K562 (cell line): ENCODE results near the gene SMG9. TPM values are rescaled to one million over a fixed set of nuclear protein-coding genes. Genes with fewer than 3 reads are reported as not detected.
A peak's percentile ranks its signal among the peaks of the same experiment; 100 is the strongest.

Source experiments
- ATAC-seq: fragments of 200-7000 bp; cut with Tn5 transposase; 3 replicates; pipeline ENCODE4 v1.9.1; 2020; ENCODE audit warnings: moderate library complexity
- BruUV-seq: library from RNA; stranded (reverse); fragments of 400-500 nt; replicated peaks from 2 replicates; lab custom pipeline; 2021; lab: Mats Ljungman, UMichigan
- CTCF ChIA-PET: fragments of 300-600 bp; formaldehyde crosslinking; extraction: SDS; loops from one replicate; lab custom pipeline; 2021; ENCODE audit warnings: low intra/inter-chr PET ratio; lab: Yijun Ruan, JAX
- POLR2A ChIA-PET: fragments of 300-600, 350-650 bp; sonication (Branson Sonifier 250); formaldehyde crosslinking; extraction: SDS; loops from one replicate; lab custom pipeline; 2021; ENCODE audit warnings: antibody characterized with exemption, inconsistent platforms; lab: Yijun Ruan, JAX
- DNase-seq, 4 experiments: peaks; one replicate each; pipeline versions ENCODE4 v3.0.0 to v3.0.0-alpha.2; 2011 to 2018; ENCODE audit warnings: low spot score in 3 of 4, mixed read lengths in 3 of 4; ENCODE audit errors: extremely low read depth in 1 of 4
- FAIRE-seq: peaks from 2 replicates; lab custom pipeline; 2011; peaks lifted over from hg19 to GRCh38; lab: Jason Lieb, UNC
- H2AFZ ChIP-seq: 2 replicates; pipeline ENCODE4 v1.6.0; 2011; ENCODE audit warnings: low read depth, low read length, control low read depth, inconsistent platforms
- H3K27ac ChIP-seq: fragments of 200-600 bp; 3 replicates; pipeline ENCODE4 v1.8.0; 2011; ENCODE audit warnings: low read depth, mild to moderate bottlenecking, control low read depth, inconsistent platforms, low read length, moderate library complexity, mixed read lengths; ENCODE audit errors: extremely low read depth
- H3K27me3 ChIP-seq, 2 experiments: fragments of 300-600 bp in 1 of 2; 2 replicates in 1 of 2; 3 replicates in 1 of 2; pipeline versions ENCODE4 v1.6.0 to v1.8.0; 2011; ENCODE audit warnings: inconsistent platforms in 2 of 2, low read length in 2 of 2, mild to moderate bottlenecking in 1 of 2, mixed read lengths in 1 of 2, moderate library complexity in 1 of 2; ENCODE audit not compliant: control insufficient read depth in 2 of 2, insufficient read depth in 2 of 2
- H3K36me3 ChIP-seq: fragments of 300-600 bp; 3 replicates; pipeline ENCODE4 v1.8.0; 2011; ENCODE audit warnings: mild to moderate bottlenecking, low read length, inconsistent platforms; ENCODE audit not compliant: control insufficient read depth, insufficient read depth
- H3K4me1 ChIP-seq, 2 experiments: fragments of 200-600 bp in 1 of 2; replicated peaks in 1 of 2; 2 replicates in 1 of 2; 3 replicates in 1 of 2; pipeline versions ENCODE4 v1.5.1 to v1.8.0; 2011; ENCODE audit warnings: inconsistent platforms in 2 of 2, low read length in 2 of 2, mild to moderate bottlenecking in 1 of 2, mixed read lengths in 1 of 2, moderate library complexity in 1 of 2; ENCODE audit not compliant: control insufficient read depth in 2 of 2, insufficient read depth in 2 of 2
- H3K4me2 ChIP-seq: 2 replicates; pipeline ENCODE4 v1.6.1; 2011; ENCODE audit warnings: low read length, control low read depth, inconsistent platforms, mixed read lengths; ENCODE audit not compliant: insufficient read depth
- H3K4me3 ChIP-seq: fragments of 200-600 bp; sonication (generic), shearing (Covaris generic); 2 replicates; pipeline ENCODE4 v1.5.1; 2016; ENCODE audit warnings: control low read depth, inconsistent platforms
- H3K79me2 ChIP-seq: fragments of 200-600 bp; 3 replicates; pipeline ENCODE4 v1.8.0; 2011; ENCODE audit warnings: low read length, inconsistent platforms; ENCODE audit not compliant: control insufficient read depth, insufficient read depth
- H3K9ac ChIP-seq, 2 experiments: 2 replicates each; pipeline versions ENCODE4 v1.6.0 to v1.6.1; 2011; ENCODE audit warnings: low read depth in 2 of 2, low read length in 2 of 2, control low read depth in 1 of 2, inconsistent platforms in 1 of 2, mild to moderate bottlenecking in 1 of 2, mixed read lengths in 1 of 2; ENCODE audit not compliant: insufficient read depth in 1 of 2
- H3K9me1 ChIP-seq: one replicate; pipeline ENCODE4 v1.6.0; 2011; ENCODE audit warnings: inconsistent platforms, mild to moderate bottlenecking, low read length, moderate library complexity; ENCODE audit not compliant: control insufficient read depth, insufficient read depth
- H3K9me3 ChIP-seq: replicated peaks from 2 replicates; pipeline ENCODE4 v1.5.1; 2011; ENCODE audit warnings: low read depth, low read length, inconsistent platforms; ENCODE audit not compliant: control insufficient read depth, insufficient read depth
- H4K20me1 ChIP-seq: replicated peaks from 2 replicates; pipeline ENCODE4 v1.6.1; 2011; ENCODE audit warnings: low read length, inconsistent platforms, mixed read lengths; ENCODE audit not compliant: control insufficient read depth, insufficient read depth
- C11orf30 ChIP-seq: fragments of 450-650 bp; IDR thresholded peaks from 2 replicates; pipeline ENCODE4 v1.6.1; 2016; ENCODE audit warnings: low read depth, mild to moderate bottlenecking
- CBFA2T3 ChIP-seq: fragments of 450-650 bp; IDR thresholded peaks from 2 replicates; pipeline ENCODE4 v1.6.1; 2017
- CBX3 ChIP-seq, 2 experiments: IDR thresholded peaks; 1 replicate in 1 of 2; 2 replicates in 1 of 2; pipeline ENCODE4 v1.6.1; 2012; ENCODE audit warnings: inconsistent platforms in 2 of 2, low read length in 2 of 2, borderline replicate concordance in 1 of 2, control low read depth in 1 of 2
- CEBPB ChIP-seq: fragments of 450-650 bp; IDR thresholded peaks from 2 replicates; pipeline ENCODE4 v1.6.1; 2016; ENCODE audit warnings: missing genetic modification characterization, missing compliant biosample characterization
- DPF2 ChIP-seq: fragments of 450-650 bp; IDR thresholded peaks from 2 replicates; pipeline ENCODE4 v1.6.1; 2016
- HDAC3 ChIP-seq: fragments of 450-650 bp; IDR thresholded peaks from 2 replicates; pipeline ENCODE4 v1.6.1; 2018; ENCODE audit warnings: borderline replicate concordance, mild to moderate bottlenecking, moderate library complexity; ENCODE audit not compliant: partially characterized antibody
- LARP7 ChIP-seq: fragments of 450-650 bp; IDR thresholded peaks from 2 replicates; pipeline ENCODE4 v1.6.1; 2016
- MAFG ChIP-seq: fragments of 450-650 bp; conservative IDR thresholded peaks from 2 replicates; pipeline ENCODE4 v1.6.1; 2016; ENCODE audit warnings: missing genetic modification characterization, missing compliant biosample characterization
- MYBL2 ChIP-seq, 2 experiments: fragments of 450-650 bp in 1 of 2; sonication (generic) in 1 of 2; formaldehyde crosslinking in 1 of 2; IDR thresholded peaks; 2 replicates each; pipeline versions ENCODE4 v1.6.1 to v1.8.1; 2017 to 2022; ENCODE audit warnings: borderline replicate concordance in 1 of 2, inconsistent platforms in 1 of 2, low read depth in 1 of 2, mild to moderate bottlenecking in 1 of 2, missing genetic modification reagents in 1 of 2, moderate library complexity in 1 of 2
- NCOA6 ChIP-seq: fragments of 450-650 bp; IDR thresholded peaks from 2 replicates; pipeline ENCODE4 v1.6.1; 2017; ENCODE audit warnings: mild to moderate bottlenecking
- NFE2 ChIP-seq: IDR thresholded peaks from 2 replicates; pipeline ENCODE4 v1.6.1; 2014; ENCODE audit warnings: antibody characterized with exemption, low read depth
- SRF ChIP-seq, 2 experiments: fragments of 250-450, 450-650 bp in 1 of 2; sonication (Bioruptor Pico) in 1 of 2; sonication (generic) in 1 of 2; formaldehyde crosslinking; IDR thresholded peaks; 2 replicates each; pipeline versions ENCODE4 v1.5.0 to v1.5.1; 2020 to 2022; ENCODE audit warnings: mild to moderate bottlenecking in 1 of 2, missing genetic modification reagents in 1 of 2
- STAT5B ChIP-seq: fragments of 250-450 bp; sonication (Bioruptor Pico); IDR thresholded peaks from 2 replicates; pipeline ENCODE4 v1.8.0; 2021; ENCODE audit warnings: mild to moderate bottlenecking, inconsistent platforms
- ZFP36 ChIP-seq: fragments of 150-350 bp; IDR thresholded peaks from 2 replicates; pipeline ENCODE4 v1.6.1; 2018; ENCODE audit warnings: low read length, low read depth; ENCODE audit not compliant: partially characterized antibody
- ZNF232 ChIP-seq: sonication (generic); formaldehyde crosslinking; IDR thresholded peaks from 2 replicates; pipeline ENCODE4 v1.8.0; 2022; ENCODE audit warnings: mild to moderate bottlenecking, missing genetic modification reagents
- ZNF280B ChIP-seq: fragments of 250-450 bp; sonication (Bioruptor Pico); IDR thresholded peaks from 2 replicates; pipeline ENCODE4 v1.5.1; 2021; ENCODE audit warnings: mild to moderate bottlenecking
- ZNF695 ChIP-seq: fragments of 450-650 bp; formaldehyde crosslinking; IDR thresholded peaks from 2 replicates; pipeline ENCODE4 v1.4.0; 2020; ENCODE audit warnings: mild to moderate bottlenecking, moderate library complexity
- WGBS: fragments of 100-300 bp; shearing (Covaris generic); methylation state at CpG from one replicate; pipeline ENCODE4 v1.1.6; 2016; ENCODE audit warnings: low coverage, mixed read lengths; ENCODE audit not compliant: insufficient coverage; ENCODE audit errors: missing lambda C conversion rate; 5-methylcytosine and 5-hydroxymethylcytosine counted together
- in situ Hi-C: fragments of 300-500 bp; cut with MboI; formaldehyde crosslinking; loops from 4 replicates; pipeline ENCODE4 v1.15.0; 2018; ENCODE audit warnings: inconsistent platforms, mixed read lengths
- intact Hi-C: fragments of 100-400 bp; cut with micrococcal nuclease; formaldehyde crosslinking; loops from 2 replicates; pipeline ENCODE4 v1.14.2; 2022
- polyA plus RNA-seq, 8 experiments: library from polyadenylated mRNA; depleted of rRNA in 4 of 8; stranded (reverse) in 5 of 8; unstranded in 3 of 8; fragments of >200 nt; fragmentation: Nextera tagmentation in 2 of 8; fragmentation: Illumina TruSeq in 1 of 8; extraction: Ambion mirVana in 2 of 8; extraction: Trizol in 1 of 8; gene quantifications; 2 replicates each; pipeline versions ENCODE4 v1.2.1 to v1.2.3, GENCODE V29; 2011 to 2014; ENCODE audit warnings: inconsistent platforms in 1 of 8, missing spikeins in 1 of 8
- total RNA-seq, 7 experiments: library from RNA; depleted of rRNA in 6 of 7; stranded (reverse); fragments of >200 nt in 6 of 7; fragmentation: Illumina TruSeq in 2 of 7; extraction: Trizol in 2 of 7; gene quantifications; 2 replicates each; pipeline versions ENCODE4 v1.2.1 to v1.2.3, GENCODE V29; 2011 to 2021; ENCODE audit warnings: low replicate concordance in 1 of 7
- TF ChIP-seq, protein P1 (sequence below): fragments of 200-800 bp; sonication (Bioruptor generic); IDR thresholded peaks from 2 replicates; pipeline ENCODE4 v1.6.1; 2017; ENCODE audit warnings: missing genetic modification characterization, missing compliant biosample characterization

SMG9 gene
- total and polyA plus RNA-seq, 9 of the 15 experiments (the other 6 are each of a cell fraction or from before 2014, with no cell fraction given): 1.7 to 79.7 (median 40.2) TPM

DNA sequence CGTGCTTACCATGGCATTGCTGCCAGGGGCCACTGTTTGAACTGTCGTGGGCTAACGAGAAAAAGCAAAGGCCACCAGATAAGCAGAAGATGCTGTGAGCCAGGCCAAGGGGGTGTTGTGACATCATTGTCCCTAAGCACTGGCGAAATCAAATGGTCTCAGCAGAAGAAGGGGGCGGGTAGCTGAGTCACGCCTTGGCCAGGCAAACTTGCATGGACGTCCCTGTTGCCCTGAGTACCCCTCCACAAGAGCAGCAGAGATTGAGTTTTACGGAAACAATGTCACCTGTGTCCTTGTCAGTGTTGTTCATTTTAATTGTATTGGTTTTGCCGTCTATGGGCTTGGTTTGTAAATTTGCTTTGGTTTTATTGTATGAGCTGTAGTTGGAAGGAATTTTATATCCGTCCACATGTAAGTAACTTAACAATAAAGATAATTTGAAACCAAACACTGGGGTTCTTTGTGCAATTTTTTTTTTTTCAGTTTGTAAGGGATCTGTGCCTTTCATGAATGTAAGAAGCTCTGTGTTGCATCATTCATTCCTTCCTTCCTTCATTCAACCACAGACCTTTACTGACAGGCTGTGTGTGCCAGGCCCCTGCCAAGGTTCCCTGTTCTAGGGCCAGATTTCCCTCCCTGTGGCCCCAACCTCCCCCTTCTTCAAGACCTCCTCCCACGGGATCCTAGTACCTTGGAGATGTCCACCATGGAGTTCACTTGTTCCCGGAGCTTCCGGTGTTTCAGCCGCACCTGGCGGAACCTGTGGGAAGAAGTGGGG is 13.7 kb upstream of the SMG9 start:
- Histone ChIP-seq H2AFZ (no peak overlapping the region), H3K9me1 (peaks cover 4% of the 10 kb centered on the region), H4K20me1 (no peaks in the 10 kb centered on the region), H3K9ac (peak overlapping the region in 1 of 2 experiments; percentile 29; a peak in 1 of 4 replicates), H3K9me3 (no peaks in the 10 kb centered on the region), H3K27me3 (no peaks in the 10 kb centered on the region), H3K4me1 (peaks cover 34 to 45% of the 10 kb centered on the region in 2 experiments), H3K4me3 (no peak overlapping the region), H3K79me2 (peaks cover 19% of the 10 kb centered on the region), H3K27ac (peak overlapping the region; percentile 21; the same call in 1 of the 3 replicates), H3K36me3 (peaks cover 65% of the 10 kb centered on the region), H3K4me2 (no peak overlapping the region; the same call in 1 of the 2 replicates)
- in situ Hi-C loops: no loop called here
- intact Hi-C loops: no loop called here
- no TSS peak for BruUV-seq
- ChIA-PET CTCF (interaction anchor here (0.6 kb wide), 1 partner anchor 17 kb away, joined by 3 read pairs; no protein-coding TSS in a partner anchor), POLR2A (interaction anchor here (0.7 to 6.3 kb wide), 6 partner anchors 9 to 175 kb away, joined by 3 to 50 read pairs (median 3); partner anchors contain the start of gene SMG9)
- FAIRE-seq (peak; percentile 90), ATAC-seq (no peak), DNase-seq (peak in 2 of 4 experiments; percentile 34 to 69)
- 49% methylated on average over 14 of the region's 15 CpGs for WGBS
- TF ChIP-seq ZNF280B (CRISPR knock-in tag): no peak
- no peak for TF ChIP-seq NCOA6
- peak; percentile 58 for TF ChIP-seq CBFA2T3
- TF ChIP-seq DPF2: peak; percentile 50; the same call in 1 of the 2 replicates
- no peak for TF ChIP-seq LARP7
- TF ChIP-seq, protein P1, sequence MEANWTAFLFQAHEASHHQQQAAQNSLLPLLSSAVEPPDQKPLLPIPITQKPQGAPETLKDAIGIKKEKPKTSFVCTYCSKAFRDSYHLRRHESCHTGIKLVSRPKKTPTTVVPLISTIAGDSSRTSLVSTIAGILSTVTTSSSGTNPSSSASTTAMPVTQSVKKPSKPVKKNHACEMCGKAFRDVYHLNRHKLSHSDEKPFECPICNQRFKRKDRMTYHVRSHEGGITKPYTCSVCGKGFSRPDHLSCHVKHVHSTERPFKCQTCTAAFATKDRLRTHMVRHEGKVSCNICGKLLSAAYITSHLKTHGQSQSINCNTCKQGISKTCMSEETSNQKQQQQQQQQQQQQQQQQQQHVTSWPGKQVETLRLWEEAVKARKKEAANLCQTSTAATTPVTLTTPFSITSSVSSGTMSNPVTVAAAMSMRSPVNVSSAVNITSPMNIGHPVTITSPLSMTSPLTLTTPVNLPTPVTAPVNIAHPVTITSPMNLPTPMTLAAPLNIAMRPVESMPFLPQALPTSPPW: peak; percentile 22; the same call in 1 of the 2 replicates
- TF ChIP-seq ZNF232 (CRISPR knock-in tag): no peak
- peak; percentile 24; the same call in 1 of the 2 replicates for TF ChIP-seq C11orf30
- no peak for TF ChIP-seq ZFP36
- TF ChIP-seq NFE2: peak; percentile 70
- no peak for TF ChIP-seq ZNF695 (CRISPR knock-in tag)
- no peak for TF ChIP-seq MYBL2 (IDR thresholded peaks at IDR 0.05; ENCODE audit: low read depth)
- TF ChIP-seq MYBL2 (CRISPR knock-in tag; IDR thresholded peaks at IDR 0.05; ENCODE audit: borderline replicate concordance): no peak
- TF ChIP-seq STAT5B (CRISPR knock-in tag): no peak
- peak; percentile 44 for TF ChIP-seq MAFG (tag)
- TF ChIP-seq CEBPB (tag): peak; percentile 55; the same call in 1 of the 2 replicates
- TF ChIP-seq HDAC3: no peak
- TF ChIP-seq CBX3 (IDR thresholded peaks at IDR 0.05; ENCODE audit: borderline replicate concordance in 1 of 2, low read length in 2 of 2): no peak
- no peak for TF ChIP-seq SRF (CRISPR knock-in tag; IDR thresholded peaks at IDR 0.05)
